A204.1 (cell line): ENCODE data around the gene TUBB4A.
"Not testable (repeated sequence)": the region's sequence is repeated elsewhere in the genome, so short reads cannot be mapped to it uniquely, and the experiment has no call there.

Source experiments
- FAIRE-seq: peaks from 2 replicates; lab custom pipeline; 2012; peaks lifted over from hg19 to GRCh38; lab: Jason Lieb, UNC

TUBB4A gene

DNA sequence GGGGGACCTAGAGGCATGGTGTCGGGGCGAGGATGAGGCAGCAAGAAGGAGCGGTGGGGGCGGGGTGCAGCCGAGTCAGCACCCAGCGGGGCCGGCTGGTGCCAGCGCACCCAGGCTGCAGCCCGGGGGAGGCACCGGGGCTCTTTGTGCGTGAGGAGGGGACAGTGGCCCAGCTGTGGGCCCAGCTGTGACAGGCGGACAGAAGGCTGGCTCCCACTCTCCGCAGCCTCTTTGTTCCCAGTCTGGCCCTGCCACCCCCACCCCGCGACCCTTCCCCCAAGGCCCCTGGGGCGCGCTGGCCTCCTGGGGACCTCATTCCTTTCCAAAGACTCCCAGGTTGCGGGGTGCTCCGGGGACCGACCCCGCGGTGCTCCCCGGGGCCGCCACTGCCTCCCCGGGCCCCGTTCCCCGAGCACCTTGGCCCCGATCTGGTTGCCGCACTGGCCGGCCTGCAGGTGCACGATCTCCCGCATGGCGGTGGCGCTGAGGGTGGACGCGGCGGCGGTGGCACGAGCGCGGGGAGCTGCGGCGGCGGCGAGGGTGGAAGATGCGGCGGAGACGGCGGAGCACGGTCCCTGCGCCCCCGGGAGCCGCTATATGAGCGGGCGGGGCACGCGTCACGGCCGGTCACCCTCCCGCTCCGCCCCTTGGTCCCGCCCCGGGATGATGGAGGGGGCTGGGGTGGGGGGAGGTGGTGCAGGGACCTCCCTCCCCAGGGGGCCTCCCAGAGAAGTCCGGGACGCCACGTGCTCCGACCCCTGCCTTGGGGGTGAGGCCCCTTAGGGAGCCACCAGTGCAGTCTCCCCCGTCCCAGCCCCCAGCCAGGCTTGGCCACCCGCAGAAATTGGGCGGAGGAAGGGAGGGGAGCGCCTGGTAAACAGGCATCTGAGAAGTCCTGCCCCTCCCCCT lies at the start of gene TUBB4A:
Gene TUBB4A (minus strand): TSS at position 570 of the 909 bp plus-strand sequence. CDS start 97 bp downstream, at position 473.
- FAIRE-seq: no peak

DNA sequence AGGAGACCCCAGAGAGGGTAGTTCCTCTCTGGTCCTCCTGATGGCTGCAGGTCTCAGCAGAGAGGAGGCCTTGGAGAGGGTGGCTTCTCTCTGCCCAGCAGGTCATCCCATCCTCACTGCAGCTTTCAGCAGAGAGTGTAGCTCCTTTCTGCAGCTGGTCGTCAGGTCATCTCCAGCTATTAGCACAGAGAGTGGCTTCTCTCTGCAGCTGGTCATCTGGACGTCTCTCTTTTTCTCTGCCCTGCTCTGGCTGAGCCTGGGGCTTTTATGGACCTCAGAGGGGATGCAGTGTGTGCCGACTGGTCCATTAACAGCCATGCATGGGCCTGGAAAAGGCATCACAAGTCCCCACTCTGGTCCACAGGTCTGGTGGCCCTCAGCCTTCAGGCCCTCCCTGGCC lies 49.0 kb upstream of the TUBB4A start:
- FAIRE-seq: no peak

DNA sequence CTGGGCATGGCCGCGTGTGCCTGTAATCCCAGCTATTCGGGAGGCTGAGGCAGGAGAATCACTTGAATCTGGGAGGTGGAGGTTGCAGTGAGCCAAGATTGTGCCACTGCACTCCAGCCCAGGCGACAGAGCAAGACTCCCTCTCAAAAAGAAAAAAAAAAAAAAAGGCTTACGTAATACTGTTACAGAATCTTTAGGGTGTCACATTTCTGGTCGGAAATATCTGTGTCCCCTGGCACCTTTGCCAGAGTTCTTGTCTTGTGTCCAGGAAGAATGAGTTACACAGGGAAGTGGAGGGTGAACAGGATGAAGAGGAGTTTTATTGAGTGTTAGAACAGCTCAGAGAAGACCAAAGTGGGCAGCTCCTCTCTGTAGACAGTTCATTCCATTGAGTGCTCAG lies 48.6 kb upstream of the TUBB4A start:
- FAIRE-seq: not testable (repeated sequence)

DNA sequence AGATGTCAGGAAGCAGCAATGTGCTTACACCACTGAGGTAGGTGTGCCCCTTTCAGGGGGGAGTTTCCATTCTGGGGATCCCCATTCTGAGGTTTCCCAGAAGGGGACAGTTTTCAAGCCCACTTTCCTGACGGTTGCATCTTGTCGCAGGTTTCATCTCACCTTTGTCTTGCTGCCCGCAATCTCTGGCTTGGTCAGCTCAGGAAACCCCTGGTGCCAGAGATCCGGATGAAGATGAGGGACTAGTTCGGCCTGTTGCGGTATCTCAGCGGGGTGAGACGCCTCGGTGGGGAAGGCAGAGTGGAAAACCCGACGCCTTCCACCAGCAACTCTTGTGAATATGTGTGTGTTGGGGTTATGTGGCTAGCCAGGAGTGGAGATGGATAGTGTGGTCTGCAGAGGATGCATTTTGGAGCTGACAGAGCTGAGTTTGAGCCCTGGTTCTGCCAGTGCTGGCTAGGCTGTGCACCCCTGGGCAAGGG lies 41.8 kb upstream of the TUBB4A start:
- FAIRE-seq: no peak

DNA sequence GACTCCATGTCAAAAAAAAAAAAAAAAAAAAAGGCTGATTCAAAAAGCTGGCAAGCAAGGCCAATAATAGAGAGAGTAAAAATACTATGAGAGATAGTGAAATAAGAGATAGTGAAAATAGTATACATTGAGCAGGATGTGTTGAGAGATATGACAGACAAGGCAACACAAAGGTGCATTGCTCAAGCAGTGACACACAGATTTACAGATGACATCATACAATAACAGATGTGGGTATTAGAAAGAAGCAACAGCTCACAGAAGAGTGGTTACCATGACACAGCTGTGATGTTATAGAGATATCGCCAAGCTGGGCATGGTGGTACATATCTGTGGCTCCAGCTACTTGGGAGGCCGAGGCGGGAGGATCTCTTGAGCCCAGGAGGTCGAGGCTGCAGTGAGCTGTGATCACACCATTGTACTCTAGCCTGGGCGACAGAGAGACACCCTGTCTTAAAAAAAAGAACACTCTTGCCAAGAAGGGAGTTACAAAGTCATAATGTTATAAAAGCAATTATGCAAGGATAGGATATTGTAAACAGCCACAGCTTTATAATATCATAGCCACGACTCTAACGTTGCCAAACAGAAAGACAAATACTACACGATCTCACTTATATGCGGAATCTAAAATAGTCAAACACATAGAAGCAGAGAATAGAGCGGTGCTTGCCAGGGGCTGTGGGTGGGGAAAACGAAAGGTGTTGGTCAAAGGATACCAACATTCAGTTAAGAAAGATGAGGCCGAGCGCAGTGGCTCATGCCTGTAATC lies 39.0 kb upstream of the TUBB4A start:
- FAIRE-seq: no peak

DNA sequence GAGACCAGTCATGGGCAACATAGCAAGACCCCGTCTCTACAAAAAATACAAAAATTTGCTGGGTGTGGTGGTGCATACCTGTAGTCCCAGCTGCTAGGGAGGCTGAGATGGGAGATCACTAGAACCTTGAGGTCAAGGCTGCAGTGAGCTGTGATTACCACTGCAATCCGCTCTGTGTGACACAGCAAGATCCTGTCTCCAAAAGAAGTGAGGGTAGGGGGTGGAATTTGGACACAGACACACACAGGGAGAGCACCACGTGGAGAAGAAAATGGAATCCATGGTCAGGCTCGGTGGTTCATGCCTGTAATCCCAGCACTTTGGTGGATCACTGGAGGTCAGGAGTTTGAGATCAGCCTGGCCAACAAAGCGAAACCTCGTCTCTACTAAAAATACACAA lies 37.4 kb upstream of the TUBB4A start:
- no peak for FAIRE-seq

DNA sequence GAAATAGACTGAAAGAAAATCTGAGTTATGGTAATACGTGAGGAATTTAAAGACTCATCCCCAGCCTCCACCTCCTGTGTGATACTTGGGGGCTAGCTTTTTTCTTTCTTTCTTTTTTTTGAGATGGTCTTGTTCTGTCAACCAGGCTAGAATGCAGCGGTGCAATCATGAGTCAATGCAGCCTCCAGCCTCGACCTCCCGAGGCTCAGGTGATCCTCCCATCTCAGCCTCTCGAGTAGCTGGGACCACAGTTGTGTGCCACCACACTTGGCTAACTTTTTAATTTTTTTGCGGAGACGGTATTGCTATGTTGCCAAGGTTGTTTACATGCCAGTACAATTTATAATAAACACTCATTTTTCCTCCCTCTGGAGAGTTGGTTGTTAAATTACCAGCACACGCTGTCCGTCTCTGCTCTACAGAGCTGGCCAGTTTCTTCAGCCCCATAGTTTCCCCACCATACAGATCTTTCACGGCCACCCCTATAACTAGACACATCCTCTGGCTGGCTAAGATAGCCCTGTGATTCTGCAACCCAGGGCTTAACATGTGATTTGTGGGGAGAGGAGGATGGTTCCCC lies 33.5 kb upstream of the TUBB4A start:
- no peak for FAIRE-seq

DNA sequence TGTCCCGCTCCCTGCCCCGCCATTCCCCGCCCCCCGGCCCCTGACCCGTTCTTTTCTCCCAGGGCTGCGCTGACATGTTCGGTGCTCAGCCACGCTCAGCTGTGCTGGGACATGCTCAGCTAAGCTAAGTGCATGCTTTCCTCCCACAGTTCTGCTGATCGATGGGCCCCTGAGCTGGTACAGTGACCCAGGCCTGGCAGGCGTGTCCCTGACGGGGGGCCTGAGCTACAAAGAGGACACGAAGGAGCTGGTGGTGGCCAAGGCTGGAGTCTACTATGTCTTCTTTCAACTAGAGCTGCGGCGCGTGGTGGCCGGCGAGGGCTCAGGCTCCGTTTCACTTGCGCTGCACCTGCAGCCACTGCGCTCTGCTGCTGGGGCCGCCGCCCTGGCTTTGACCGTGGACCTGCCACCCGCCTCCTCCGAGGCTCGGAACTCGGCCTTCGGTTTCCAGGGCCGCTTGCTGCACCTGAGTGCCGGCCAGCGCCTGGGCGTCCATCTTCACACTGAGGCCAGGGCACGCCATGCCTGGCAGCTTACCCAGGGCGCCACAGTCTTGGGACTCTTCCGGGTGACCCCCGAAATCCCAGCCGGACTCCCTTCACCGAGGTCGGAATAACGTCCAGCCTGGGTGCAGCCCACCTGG lies 32.5 kb upstream of the TUBB4A start:
- no peak for FAIRE-seq

DNA sequence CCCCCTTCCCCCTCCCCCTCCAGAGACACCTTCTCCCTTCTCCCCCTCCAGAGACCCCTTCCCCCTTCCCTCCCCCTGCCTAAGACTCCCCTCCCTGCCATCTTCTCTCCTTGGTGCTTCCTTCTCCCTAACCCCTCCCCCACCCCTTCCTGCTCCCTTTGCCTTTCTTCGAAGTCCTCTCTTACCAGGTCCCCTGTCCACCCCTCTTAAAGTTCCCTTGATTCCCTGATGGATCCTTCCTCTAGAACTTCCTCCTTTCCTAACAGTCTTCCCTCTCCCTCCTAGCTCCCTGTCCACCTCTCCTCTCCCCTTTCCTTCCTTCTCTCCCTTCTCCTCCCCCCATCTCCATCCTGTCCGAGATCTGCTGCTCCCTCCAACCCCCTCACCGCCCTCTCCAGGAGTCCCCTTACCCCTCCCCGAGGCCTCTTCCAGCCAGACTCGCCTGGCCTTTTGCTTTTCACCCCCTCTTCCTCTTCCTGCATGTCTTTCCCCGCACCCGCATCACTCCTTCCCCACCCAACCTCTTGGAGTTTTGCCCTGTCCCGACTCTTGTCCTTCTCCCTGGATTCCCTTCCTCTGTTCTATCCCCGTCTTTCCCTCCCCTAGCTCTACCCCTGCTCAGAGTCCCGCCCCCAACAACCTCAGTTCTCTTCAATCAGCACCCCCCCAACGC lies 31.8 kb upstream of the TUBB4A start:
- FAIRE-seq: no peak

DNA sequence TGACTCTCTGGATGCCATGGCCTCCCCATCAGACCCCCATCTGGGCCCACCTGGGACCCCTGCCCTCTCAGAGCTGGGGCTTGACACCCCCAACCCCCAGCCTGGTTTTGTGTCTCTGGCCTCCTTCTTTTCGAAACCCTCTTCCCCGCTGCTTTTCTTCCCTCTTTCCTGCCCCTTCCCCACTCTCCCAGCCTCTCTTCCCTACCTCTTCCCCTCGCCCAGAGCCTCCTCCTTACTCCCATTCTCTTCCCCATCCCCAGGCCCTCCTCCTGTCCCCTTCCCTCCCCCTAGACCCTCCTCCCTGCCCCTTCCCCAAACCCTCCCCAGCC lies 30.9 kb upstream of the TUBB4A start:
- no peak for FAIRE-seq

DNA sequence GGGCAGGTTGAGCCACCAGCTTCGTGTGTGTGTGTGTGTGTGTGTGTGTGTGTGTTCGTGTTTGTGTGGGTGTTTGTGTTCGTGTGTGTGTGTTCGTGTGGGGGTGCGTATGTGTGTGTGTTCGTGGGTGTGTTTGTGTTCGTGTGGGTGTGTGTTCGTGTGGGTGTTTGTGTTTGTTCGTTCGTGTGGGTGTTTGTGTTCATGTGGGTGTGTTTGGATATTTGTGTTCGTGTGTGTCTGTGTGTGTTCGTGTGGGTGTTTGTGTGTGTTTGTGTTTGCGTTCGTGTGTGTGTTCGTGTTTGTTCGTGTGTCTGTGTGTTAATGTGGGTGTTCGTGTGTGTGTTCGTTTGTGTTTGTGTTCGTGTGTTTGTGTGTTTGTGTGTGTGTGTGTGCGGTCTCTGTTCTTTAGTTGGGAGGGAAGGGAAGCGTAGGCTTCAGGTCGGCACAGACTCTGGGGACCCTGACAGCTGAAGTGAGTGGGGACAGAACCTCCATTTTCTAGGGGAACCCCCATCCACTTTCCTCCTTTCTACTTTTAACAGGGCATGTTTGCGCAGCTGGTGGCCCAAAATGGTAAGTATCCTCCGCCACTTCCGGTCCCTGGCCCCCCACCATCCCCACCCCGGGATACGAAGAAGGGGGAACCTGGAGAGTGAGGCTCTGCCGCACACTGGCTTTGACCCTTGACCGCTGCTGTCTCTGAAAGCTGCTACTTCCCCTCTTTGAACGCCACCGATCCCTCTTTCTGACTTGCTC lies 30.3 kb upstream of the TUBB4A start:
- no peak for FAIRE-seq

DNA sequence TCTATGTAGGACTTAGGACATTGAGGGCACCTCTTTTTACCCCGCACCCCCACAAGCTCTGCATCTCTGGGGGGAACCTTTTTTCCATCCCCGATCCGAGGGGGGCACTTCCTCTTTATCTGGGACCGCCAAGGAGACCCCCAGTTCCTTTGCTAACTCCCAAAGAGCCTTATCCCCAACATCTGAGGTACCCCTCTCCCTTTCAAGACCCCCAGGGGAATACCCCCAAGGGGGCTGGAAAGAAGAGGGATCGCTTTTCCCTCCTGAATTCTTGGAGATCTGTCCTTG lies 29.8 kb upstream of the TUBB4A start:
- no peak for FAIRE-seq

DNA sequence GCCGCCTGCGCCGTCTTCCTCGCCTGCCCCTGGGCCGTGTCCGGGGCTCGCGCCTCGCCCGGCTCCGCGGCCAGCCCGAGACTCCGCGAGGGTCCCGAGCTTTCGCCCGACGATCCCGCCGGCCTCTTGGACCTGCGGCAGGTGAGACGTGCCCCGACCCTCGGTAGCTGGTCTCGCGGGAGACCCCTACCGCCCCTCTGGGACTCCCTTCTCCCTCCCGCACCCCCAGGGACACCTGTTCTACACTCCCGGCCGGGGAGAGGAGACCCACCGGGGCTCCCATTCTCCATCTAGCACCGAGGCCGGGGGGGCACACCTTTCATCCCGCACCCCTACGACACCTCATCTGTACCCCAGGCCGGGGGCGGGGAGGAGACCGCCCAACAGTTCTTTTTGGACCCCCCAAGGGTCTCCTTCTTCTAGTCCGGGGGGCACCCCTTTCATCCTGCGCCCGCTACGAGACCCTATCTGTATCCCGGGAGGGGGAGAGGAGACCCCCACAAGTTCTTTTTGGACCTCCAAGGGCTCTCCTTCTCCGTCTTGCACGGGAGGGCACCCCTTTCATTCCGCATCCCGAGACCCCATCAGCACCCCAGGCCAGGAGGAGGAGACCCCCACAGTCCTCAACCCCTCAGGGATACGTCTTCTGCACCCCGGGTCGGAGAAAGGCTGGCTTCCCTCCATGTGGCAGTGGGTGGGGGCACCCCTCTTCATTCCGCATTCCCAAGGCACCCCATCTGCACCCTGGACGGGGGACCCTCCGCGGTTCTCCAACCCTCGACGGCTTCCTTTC lies 29.2 kb upstream of the TUBB4A start:
- FAIRE-seq: no peak

DNA sequence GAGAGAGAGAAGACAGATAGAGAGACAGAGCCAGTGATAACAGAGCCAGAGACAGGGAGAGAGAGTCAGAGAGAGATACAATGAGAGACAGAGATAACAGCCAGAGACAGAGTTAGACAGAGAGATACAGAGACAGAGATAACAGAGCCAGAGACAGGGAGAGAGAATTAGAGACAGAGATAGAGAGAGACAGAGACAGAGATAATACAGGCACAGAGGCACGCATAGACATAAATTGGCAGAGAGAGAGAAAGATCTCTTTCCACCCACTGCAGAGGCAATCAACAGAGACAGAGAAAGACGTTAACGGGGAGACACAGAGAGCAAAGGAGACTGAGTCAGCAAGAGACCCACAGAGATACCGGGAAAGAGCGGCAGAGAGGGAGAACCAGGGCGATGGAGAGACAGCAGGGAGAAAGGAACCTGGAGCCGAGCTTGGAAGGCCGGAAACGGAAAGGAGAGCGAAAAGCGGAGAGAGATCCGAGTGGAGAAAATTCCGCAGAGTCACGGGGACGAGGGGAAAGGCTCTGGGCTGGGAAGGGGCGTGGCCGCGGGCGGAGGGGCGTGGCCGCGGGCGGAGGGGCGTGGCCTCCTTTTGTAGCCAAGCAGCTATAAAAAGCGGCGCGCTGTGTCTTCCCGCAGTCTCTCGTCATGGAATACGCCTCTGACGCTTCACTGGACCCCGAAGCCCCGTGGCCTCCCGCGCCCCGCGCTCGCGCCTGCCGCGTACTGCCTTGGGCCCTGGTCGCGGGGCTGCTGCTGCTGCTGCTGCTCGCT lies 28.5 kb upstream of the TUBB4A start, which contains the start of gene TNFSF9:
Gene TNFSF9 (plus strand): TSS at position 641 of the 777 bp plus-strand sequence. CDS start 11 bp downstream, at position 652.
- FAIRE-seq: peak; percentile 86

DNA sequence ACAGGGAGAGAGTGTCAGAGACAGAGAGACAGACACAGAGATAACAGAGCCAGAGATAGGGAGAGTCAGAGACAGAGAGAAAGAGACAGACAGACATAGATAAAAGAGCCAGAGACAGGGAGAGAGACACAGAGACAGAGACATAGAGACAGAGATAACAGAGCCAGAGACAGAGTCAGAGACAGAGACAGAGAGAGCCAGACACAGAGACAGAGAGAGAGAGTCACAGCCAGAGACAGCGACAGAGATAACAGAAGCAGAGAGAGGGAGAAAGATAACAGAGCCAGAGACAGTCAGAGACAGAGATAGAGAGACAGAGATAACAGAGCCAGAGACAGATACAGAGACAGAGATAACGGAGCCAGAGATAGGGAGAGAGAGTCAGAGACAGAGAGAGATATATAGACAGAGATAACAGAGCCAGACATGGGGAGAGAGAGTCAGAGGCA lies 27.9 kb upstream of the TUBB4A start:
- no peak for FAIRE-seq

DNA sequence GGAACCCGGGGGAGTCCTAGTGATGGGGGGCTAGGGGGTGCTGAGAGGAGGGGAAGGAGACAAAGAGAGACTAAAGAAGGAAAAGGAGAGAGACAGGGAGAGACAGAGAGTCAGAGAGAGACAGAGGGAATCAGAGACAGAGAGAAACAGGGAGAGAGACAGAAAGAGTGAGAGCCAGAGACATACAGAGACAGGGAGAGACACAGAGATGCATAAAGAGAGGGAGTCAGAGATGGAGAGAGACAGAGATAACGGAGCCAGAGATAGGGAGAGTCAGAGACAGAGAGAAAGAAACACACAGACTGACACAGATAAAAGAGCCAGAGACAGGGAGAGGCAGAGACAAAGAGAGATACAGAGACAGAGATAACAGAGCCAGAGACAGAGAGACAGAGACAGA lies 27.2 kb upstream of the TUBB4A start:
- FAIRE-seq: no peak

DNA sequence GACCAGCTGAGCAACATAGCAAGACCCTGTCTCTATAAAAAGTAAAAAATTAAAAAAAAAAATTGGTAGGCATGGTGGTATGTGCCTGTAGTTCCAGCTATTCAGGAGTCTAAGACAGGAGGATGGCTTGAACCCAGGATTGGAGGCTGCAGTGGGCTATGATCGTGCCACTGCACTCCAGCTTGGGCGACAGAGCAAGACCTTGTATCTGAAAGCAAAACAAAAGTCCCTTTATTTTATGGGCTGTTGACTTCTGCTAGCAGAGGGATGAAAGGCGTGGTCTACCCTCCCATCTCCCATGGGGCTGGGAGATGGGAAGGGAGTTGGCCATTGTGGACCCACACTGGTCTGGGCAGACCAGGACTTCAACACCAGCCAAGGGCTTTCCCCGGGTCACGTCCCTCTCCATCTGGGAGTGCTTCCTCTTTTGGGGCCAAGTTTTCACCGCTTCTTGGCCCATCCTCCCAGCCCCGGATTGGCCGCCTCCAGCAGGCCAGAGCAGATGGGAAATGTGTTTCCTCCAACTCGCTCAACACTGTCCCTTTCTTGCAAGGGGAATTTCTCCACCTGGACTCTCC lies 26.5 kb upstream of the TUBB4A start:
- no peak for FAIRE-seq

DNA sequence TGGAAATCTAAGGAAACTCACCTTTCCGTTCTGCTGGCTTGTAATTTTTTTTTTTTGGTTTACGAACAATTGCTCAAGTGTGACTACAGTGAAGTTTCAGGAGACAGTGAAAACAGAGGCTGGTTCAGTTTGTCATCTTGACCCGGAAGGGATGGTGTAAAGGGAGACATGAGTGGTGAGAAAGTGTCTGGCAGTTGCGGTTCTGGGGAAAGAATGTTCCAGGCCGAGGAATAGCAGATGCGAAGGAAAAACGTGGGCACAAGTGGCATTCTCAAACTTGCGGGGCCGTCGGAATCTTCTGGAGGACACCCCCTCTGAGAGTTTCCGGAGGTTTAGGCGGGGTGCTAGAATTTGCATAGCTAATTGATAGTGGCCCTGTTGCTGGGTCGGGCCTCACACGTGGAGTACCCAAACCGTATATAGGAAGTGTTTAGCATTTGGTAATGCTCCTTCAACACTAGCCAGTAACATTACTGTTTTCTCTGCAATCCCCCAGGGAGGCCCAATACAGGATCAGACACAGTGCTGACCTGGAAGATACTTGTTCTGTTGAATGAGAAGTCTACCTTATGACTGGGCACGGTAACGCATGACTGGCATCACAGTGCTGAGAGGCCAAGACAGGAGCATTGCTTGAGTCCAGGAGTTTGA lies 25.9 kb upstream of the TUBB4A start:
- FAIRE-seq: no peak

DNA sequence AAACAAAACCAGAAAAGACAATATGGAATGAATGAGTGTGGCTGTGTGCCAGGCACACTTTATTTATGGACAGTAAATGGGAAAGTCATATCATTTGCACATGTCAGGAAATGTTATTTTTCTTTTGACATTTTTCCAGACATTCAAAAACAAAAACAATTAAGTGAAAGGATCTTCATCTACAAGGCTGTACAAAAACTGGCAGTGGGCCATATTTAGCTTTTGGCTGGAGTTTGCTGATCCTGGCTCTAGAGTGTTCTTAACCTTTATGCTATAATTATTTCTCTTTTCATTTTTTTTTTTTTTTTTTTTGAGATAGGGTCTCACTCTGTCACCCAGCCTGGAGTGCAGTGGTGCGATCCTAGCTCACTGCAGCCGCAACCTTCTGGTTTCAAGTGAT lies 22.2 kb upstream of the TUBB4A start:
- FAIRE-seq: no peak
